Measurements from ENCODE around the gene ZSCAN25.

DNA sequence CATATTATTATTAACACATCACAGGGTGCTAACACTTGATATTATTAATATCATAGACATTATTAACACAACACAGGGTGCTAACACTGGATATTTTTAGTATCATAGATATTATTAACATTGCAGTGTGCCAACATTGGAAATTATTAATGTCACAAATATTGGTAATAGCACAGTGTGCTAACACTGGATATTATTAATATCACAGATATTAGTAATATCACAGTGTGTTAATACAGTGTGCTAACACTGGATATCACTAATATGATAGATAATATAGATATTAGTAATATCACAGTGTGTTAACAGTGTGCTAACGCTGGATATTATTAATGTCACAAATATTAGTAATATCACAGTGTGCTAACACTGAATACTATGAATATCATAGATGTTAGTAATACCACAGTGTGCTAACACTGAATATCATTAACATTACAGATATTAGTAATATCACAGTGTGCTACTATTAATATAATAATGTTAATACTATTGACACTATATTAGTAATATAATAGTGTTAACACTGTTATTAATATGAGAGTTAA is 20.3 kb upstream of the ZSCAN25 start:
- TF ChIP-seq, protein P1, sequence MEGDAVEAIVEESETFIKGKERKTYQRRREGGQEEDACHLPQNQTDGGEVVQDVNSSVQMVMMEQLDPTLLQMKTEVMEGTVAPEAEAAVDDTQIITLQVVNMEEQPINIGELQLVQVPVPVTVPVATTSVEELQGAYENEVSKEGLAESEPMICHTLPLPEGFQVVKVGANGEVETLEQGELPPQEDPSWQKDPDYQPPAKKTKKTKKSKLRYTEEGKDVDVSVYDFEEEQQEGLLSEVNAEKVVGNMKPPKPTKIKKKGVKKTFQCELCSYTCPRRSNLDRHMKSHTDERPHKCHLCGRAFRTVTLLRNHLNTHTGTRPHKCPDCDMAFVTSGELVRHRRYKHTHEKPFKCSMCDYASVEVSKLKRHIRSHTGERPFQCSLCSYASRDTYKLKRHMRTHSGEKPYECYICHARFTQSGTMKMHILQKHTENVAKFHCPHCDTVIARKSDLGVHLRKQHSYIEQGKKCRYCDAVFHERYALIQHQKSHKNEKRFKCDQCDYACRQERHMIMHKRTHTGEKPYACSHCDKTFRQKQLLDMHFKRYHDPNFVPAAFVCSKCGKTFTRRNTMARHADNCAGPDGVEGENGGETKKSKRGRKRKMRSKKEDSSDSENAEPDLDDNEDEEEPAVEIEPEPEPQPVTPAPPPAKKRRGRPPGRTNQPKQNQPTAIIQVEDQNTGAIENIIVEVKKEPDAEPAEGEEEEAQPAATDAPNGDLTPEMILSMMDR (conservative IDR thresholded peaks at IDR 0.05), result no peak
- TF ChIP-seq ZFX (IDR thresholded peaks at IDR 0.05), result no peak
